Limb (tissue), 2 donors: ENCODE data around the gene TMCO6.

Experiments used
- DNase-seq, 2 donors: peaks; one replicate each; pipeline ENCODE4 v3.0.0-alpha.2; 2016; ENCODE audit errors: extremely low spot score in 2 of 2

Gene TMCO6

GRCh38 chr5:140672455-140673186, 33.4 kb downstream of the TMCO6 start:
- peak in 1 of 2 donors; percentile 38 for DNase-seq

GRCh38 chr5:140673187-140673976, 34.1 kb downstream of the TMCO6 start, which contains the start of gene DND1:
DND1 (minus strand) TSS chr5:140673576; CDS start chr5:140673542, 34 bp downstream.
- no peak for DNase-seq

GRCh38 chr5:140674211-140674610, 35.0 kb downstream of the TMCO6 start:
- no peak for DNase-seq

- no peak for DNase-seq
Observed at GRCh38 chr5:140674629-140675028, 35.4 kb downstream of the TMCO6 start.

GRCh38 chr5:140677947-140678346, 38.7 kb downstream of the TMCO6 start:
- DNase-seq: no peak

GRCh38 chr5:140678993-140679392, 39.7 kb downstream of the TMCO6 start:
- no peak for DNase-seq

- no peak for DNase-seq
Observed at GRCh38 chr5:140690376-140690932, 51.2 kb downstream of the TMCO6 start.

- DNase-seq: peak; percentile 88 to 93
Observed at GRCh38 chr5:140690941-140691924, 52.0 kb downstream of the TMCO6 start, which contains the start of the genes HARS1 and HARS2. HARS1 (minus strand) TSS chr5:140691370; CDS start chr5:140691304, 66 bp downstream. HARS2 (plus strand) TSS chr5:140691455; CDS start chr5:140691649, 194 bp downstream.

GRCh38 chr5:140694276-140694675, 55.0 kb downstream of the TMCO6 start:
- DNase-seq: no peak
